SW480 (cell line): Measurements from ENCODE around the gene HEPACAM2.

ENCODE experiments used
- DNase-seq: peaks from one replicate; pipeline ENCODE4 v3.0.0-alpha.2; 2016; ENCODE audit warnings: low spot score

Gene HEPACAM2

DNA sequence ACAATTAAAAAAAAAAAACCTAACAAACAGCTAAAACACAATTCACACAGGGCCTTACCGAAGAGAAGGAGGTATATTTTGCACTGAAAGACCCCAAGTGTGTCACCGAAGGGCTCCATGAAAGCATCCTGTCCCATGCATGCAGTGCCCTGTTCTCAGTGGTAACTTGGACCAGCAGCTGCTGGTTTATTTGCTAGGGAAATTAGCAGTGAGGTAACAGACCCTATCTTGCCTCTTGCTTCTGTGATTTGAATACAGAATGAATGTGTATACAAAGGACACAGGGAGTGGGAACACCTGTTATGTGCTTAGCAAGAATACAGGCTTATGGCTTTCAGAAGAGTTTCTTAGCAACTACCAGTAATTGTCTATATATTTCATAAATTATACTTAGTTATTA, at the start of gene HEPACAM2:
TSS of gene HEPACAM2 (minus strand) at position 160 of the 400 bp plus-strand sequence.
- DNase-seq: no peak

DNA sequence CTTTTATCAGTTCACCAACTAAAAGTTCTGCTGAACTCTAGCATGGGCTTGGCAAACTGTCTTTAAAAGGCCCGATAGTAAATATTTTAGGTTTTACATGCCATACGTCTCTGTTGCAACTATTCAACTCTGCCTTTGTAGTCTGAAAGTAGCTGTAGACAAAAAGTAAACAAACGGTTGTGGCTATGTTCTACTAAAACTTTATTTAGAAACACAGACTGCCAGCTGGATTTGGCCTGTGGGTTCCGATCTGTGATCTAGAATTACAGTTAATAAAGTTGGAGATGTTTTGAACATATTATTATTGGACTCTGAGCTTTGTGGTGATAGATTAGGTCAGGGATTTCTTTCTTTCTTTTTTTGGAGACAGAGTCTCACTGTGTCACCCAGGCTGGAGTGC, 39.0 kb upstream of the HEPACAM2 start:
- DNase-seq: no peak

DNA sequence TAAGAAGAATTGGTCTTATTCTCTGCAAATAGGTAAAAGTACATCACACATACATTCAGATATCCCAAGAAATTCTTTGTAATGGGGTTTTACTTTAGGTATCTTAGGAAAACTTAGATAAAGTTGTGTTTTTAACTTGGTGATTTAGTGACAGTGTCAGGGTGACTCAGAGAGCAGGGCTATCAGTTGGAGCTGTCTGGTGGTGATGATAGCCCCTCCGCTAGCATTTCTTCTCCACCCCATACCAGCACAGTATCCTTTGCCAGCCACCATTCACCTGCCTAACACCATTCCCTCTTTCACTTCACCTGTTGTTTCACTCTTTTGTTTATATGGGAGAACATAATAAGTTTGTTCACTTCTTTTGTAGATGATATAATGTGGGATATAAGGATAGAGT, 36.3 kb upstream of the HEPACAM2 start:
- DNase-seq: no peak

DNA sequence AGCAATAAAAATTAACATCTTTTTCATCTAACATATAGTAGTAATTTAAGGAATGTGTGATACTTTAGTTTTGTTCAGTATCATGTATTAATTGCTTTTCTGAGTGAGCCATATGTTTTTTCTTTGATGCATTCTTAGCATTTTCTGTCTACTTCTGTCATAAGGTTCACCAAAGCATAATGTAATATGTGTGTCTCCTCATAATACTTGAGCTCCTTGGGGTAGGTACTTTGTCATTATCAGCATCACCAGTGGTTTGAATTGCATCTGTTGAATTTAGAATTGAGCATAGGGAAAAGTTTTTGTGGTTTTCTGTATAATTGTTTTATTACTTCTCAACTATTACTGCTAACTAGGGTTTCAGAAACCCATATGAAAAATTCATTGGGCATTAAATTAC, 32.4 kb upstream of the HEPACAM2 start:
- no peak for DNase-seq

GRCh38 chr7:93249491-93250148, 23.4 kb upstream of the HEPACAM2 start:
- DNase-seq: no peak

DNA sequence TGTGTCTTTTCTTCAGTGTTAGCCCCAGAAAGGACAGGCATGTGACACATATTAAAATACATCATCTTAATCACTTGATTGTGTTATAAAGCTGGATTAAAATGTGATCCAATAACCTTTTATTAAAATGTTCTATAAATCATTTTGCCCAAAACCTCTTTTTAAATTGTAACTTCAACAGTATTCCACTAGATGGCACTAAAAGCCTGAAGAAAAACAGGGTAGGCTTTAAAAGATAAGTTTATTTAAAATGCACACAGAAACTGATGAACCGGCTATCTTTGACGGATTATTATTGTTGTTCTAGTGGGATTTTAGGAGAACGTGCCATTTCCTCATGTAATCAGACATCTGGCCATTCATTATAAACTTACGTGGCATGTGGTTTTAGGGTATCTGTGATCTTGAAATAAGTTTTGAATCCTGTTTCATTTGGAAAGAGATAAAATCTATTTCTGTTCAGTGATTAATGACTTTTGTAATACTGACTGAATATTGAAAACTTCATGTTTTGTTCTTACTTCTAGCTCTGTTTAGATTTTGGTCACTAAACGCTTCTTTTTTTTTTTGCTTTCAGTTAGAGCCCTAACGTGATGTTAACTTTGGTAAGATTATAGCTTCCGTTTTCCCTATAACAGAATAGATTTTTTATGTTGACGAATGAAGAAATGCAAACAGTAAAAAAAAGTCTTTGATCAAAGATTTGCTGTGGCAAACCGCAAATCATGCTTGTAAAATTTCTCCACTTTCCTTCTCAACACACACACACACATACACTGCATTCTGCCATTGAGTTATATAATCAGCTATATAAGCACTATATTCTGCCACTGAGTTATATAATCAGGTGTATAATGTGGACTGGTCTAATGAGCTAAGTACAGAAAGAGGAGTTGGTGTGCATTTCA, 19.5 kb upstream of the HEPACAM2 start:
- DNase-seq: peak; percentile 62

DNA sequence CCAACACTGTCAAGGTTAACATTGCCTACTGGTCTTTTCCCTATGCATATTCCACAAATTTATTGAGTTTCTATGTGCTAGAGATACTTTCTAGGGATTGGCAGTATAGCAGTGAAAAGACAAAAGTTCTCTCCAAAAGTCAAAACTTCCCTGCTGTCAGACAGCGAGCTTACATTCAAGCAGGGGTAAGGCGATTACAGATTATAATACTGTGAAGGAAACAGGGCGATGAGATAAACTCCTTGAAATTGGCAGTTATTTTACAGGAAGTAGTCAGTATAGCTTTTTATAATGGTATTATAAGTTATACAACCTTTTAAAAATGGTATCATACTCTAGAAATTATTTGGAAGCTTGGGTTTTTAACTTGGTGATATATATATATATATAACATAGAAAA, 15.8 kb upstream of the HEPACAM2 start:
- no peak for DNase-seq

GRCh38 chr7:93239824-93240223, 13.6 kb upstream of the HEPACAM2 start:
- no peak for DNase-seq

DNA sequence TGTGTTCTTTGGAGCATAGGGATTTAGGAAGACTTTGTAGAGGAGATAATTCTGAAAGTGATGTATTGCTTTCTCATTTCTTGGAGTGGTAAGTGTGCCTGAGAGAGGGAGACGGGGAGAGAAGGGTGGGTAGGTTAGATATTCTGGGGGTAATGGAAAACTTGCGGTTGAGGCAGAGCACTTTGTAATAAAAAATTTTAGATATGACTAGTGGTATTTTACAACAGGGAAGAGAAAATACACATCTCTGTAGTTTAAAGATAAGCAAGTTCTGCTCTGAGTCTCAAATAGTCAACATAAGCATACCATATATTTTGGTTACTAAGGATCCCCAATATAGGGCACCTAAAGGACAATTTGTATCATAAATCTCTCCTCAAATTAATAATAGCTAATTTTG, 12.5 kb upstream of the HEPACAM2 start:
- no peak for DNase-seq

- no peak for DNase-seq
Observed at GRCh38 chr7:93238131-93238530, 11.9 kb upstream of the HEPACAM2 start.

- DNase-seq: no peak
Observed at GRCh38 chr7:93235541-93235940, 9.3 kb upstream of the HEPACAM2 start.

DNA sequence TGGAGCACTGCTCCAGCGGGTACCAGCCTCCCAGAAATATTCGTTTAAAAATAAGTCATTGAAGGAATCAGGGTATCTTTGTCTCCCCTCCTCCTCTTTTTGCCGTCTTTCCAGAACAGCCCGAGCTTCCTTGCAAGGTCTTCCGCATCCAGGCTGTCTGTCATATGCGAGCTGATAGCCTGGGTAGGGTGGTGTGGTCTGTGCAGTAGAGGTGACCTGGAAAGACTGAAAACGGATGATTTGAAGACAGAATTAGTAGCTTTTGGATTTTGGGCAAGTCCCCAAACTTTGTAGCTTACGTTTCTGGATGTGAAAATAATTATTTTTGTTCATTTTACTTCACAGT, 6.4 kb upstream of the HEPACAM2 start:
- DNase-seq: peak; percentile 37

GRCh38 chr7:93231799-93232672, 5.8 kb upstream of the HEPACAM2 start, which contains the start of gene VPS50:
TSS of gene VPS50 (plus strand) at chr7:93232366. CDS start at chr7:93232468, 102 bp downstream.
- DNase-seq: peak; percentile 100

GRCh38 chr7:93231259-93231658, 5.0 kb upstream of the HEPACAM2 start:
- no peak for DNase-seq

GRCh38 chr7:93228302-93228701, 2.0 kb upstream of the HEPACAM2 start:
- peak; percentile 87 for DNase-seq

GRCh38 chr7:93219868-93220267, 6.4 kb downstream of the HEPACAM2 start:
- no peak for DNase-seq

- DNase-seq: no peak
Observed at GRCh38 chr7:93218997-93219827, 7.1 kb downstream of the HEPACAM2 start.

GRCh38 chr7:93212881-93213280, 13.4 kb downstream of the HEPACAM2 start:
- DNase-seq: no peak

- no peak for DNase-seq
Observed at GRCh38 chr7:93211228-93211818, 14.9 kb downstream of the HEPACAM2 start.

GRCh38 chr7:93205046-93205445, 21.2 kb downstream of the HEPACAM2 start:
- no peak for DNase-seq

DNA sequence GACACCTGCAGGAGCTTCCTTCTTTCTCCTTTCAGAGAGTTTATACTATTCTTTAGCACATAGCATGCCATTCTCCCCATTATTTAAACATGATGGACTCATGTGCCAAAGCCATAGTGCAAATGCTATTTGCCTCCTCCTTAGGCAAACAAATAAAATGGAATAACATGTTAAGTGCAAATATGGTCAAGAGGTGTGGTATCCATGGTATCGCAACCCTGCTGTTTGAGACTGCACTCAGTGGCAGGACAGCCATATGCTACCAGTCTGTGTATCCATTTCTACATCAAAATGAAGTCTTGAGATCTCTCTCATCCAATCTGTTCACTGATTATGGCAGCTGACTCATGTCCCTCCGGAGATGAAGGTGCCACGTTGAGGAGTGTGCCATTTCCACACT, 22.8 kb downstream of the HEPACAM2 start:
- DNase-seq: no peak
